ENCODE data around the gene CHST12. TPM values are rescaled to one million over a fixed set of nuclear protein-coding genes. Genes with fewer than 3 reads are reported as not detected.

CHST12 gene
- polyA plus RNA-seq, 2 donors = 6.3 to 6.8 TPM

DNA sequence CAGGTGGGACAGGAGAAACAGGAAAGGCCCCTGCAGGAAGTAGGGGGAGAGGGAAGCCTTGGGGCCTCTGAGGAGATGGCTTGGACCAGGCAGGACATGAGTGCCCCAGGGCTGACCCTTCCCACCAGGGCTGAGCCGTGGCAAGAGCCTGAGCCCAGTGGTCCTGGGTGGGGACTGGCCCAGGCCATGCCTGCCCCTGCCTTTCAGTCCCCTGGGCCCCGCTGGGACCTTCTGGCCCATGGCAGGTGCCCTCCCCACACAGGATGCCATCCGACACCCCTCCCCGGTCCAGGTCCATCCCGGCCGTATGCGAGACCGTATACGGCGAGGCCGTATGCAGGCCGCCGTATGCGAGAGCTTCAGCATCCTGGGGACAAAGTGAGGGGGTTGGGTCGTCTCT is 70.8 kb downstream of the CHST12 start:
- 76 to 85% methylated on average over 15 of the region's 15 CpGs for WGBS, 2 donors
- Histone ChIP-seq H3K27me3 (ENCODE audit: control insufficient read depth in 1 of 2, insufficient read depth in 2 of 2, low read length in 2 of 2) (no peaks in the 10 kb centered on the region), H3K36me3 (ENCODE audit: control insufficient read depth in 2 of 2, insufficient read depth in 2 of 2, low read length in 1 of 2) (no peaks in the 10 kb centered on the region), H3K27ac (ENCODE audit: low read depth in 2 of 2, low read length in 1 of 2) (no peak overlapping the region), H3K9me3 (ENCODE audit: control insufficient read depth in 2 of 2, insufficient read depth in 1 of 2, low read depth in 1 of 2, low read length in 1 of 2) (no peaks in the 10 kb centered on the region), H3K4me3 (ENCODE audit: low read depth in 1 of 2, low read length in 2 of 2) (no peak overlapping the region), H3K4me1 (ENCODE audit: control insufficient read depth in 2 of 2, insufficient read depth in 2 of 2, low read length in 1 of 2) (peaks cover 11 to 24% of the 10 kb centered on the region in 2 donors)

DNA sequence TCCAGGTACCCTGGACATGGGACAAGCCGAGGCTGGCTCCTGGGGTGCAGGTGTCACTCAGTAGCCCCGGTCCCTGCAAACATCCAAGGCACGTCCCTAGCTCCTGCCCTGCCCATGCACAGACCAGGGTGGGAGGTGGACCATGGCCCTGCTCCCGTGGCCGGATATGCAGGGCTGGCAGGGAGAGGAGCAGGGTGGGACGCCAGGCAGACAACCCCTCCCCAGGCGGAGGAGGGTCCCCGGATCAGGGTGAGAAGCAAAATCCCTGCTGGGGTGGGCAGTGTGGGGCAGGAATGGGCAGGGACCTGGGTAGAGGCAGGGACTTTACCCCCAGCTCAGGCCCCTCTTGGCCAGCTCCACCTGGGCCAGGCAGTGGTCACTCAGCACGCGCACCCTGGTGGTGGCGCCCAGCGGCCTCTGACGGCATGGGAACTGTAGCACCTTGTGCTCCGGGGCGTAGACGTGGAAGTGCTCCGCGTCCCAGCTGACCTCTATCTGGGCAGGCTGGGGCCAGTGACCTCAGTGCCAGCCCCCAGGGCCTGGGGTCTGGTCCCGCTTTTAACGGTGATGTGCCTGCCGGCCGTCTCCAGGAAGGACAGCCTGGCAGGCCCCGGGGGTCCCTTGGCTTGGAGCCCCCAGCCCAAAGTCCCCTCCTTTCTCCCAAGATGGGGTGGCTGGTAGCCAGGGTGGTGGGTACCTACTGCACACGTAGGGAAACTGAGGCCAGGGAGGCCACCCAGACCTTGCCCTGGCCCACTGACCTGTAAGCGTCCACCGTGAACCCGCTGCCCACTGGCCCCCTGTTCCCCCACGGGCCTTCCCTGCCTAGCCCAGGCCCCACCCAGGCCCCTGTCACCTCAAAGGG is 71.6 kb downstream of the CHST12 start:
- H3K27ac ChIP-seq (ENCODE audit: low read depth in 2 of 2, low read length in 1 of 2) = no peak overlapping the region
- H3K27me3 ChIP-seq (ENCODE audit: control insufficient read depth in 1 of 2, insufficient read depth in 2 of 2, low read length in 2 of 2) = no peaks in the 10 kb centered on the region
- no peak overlapping the region for H3K4me3 ChIP-seq (ENCODE audit: low read depth in 1 of 2, low read length in 2 of 2)
- 78 to 87% methylated on average over 26 to 28 of the region's 28 CpGs for WGBS, 2 donors
- no peaks in the 10 kb centered on the region for H3K36me3 ChIP-seq (ENCODE audit: control insufficient read depth in 2 of 2, insufficient read depth in 2 of 2, low read length in 1 of 2)
- H3K9me3 ChIP-seq (ENCODE audit: control insufficient read depth in 2 of 2, insufficient read depth in 1 of 2, low read depth in 1 of 2, low read length in 1 of 2) = no peaks in the 10 kb centered on the region
- H3K4me1 ChIP-seq (ENCODE audit: control insufficient read depth in 2 of 2, insufficient read depth in 2 of 2, low read length in 1 of 2) = peaks cover 11 to 24% of the 10 kb centered on the region in 2 donors

DNA sequence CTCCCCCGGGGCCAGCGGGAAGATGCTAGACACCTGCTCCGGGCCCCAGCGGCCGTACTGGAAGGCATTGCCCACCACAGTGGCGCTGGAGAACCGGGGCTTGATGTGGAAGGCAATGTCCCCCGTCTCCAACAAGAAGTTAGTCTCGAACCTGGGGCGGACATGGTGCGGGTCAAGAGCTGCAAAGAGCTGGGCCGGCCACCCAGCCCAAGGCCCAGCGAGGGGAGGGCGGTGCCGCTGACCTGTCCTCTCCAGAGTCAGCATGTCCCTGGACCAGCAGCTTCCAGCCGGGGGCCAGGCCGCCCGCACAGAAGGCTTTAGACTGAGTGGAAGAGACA is 72.2 kb downstream of the CHST12 start:
- no peak overlapping the region for H3K4me3 ChIP-seq (ENCODE audit: low read depth in 1 of 2, low read length in 2 of 2)
- no peaks in the 10 kb centered on the region for H3K36me3 ChIP-seq (ENCODE audit: control insufficient read depth in 2 of 2, insufficient read depth in 2 of 2, low read length in 1 of 2)
- 88 to 93% methylated on average over 14 to 18 of the region's 18 CpGs for WGBS, 2 donors
- H3K27ac ChIP-seq (ENCODE audit: low read depth in 2 of 2, low read length in 1 of 2) = no peak overlapping the region
- H3K9me3 ChIP-seq (ENCODE audit: control insufficient read depth in 2 of 2, insufficient read depth in 1 of 2, low read depth in 1 of 2, low read length in 1 of 2) = no peaks in the 10 kb centered on the region
- H3K27me3 ChIP-seq (ENCODE audit: control insufficient read depth in 1 of 2, insufficient read depth in 2 of 2, low read length in 2 of 2) = no peaks in the 10 kb centered on the region
- peaks cover 11 to 24% of the 10 kb centered on the region in 2 donors for H3K4me1 ChIP-seq (ENCODE audit: control insufficient read depth in 2 of 2, insufficient read depth in 2 of 2, low read length in 1 of 2)

DNA sequence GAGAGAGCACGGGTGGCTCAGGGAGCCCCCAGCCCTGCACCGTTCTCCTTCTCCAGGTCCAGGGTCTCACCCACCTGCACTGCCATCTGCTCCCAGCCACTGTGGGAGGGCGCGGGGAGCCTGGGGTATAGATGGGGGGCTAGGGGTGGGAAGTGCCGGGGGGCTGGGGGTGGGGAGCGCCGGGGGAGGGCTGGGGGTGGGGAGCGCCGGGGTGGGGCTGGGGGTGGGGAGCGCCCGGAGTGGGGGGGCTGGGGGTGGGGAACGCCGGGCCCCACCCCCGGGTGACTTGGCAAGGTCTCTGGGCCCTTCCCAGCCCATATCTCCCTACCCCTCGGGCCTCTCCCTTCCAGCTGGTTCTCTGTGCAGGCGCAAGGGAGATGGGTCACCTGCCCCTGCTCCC is 72.9 kb downstream of the CHST12 start, which contains the start of gene GRIFIN:
GRIFIN (minus strand) TSS at position 101 of the 400 bp plus-strand sequence; CDS start at position 86, 15 bp downstream.
- H3K36me3 ChIP-seq (ENCODE audit: control insufficient read depth in 2 of 2, insufficient read depth in 2 of 2, low read length in 1 of 2) = no peaks in the 10 kb centered on the region
- H3K9me3 ChIP-seq (ENCODE audit: control insufficient read depth in 2 of 2, insufficient read depth in 1 of 2, low read depth in 1 of 2, low read length in 1 of 2) = no peaks in the 10 kb centered on the region
- no peak within 1 kb of the TSS for H3K4me3 ChIP-seq (ENCODE audit: low read depth in 1 of 2, low read length in 2 of 2)
- H3K27me3 ChIP-seq (ENCODE audit: control insufficient read depth in 1 of 2, insufficient read depth in 2 of 2, low read length in 2 of 2) = no peaks in the 10 kb centered on the region
- no peak within 1 kb of the TSS for H3K27ac ChIP-seq (ENCODE audit: low read depth in 2 of 2, low read length in 1 of 2)
- 59 to 76% methylated on average over 7 to 14 of the region's 16 CpGs for WGBS, 2 donors
- H3K4me1 ChIP-seq (ENCODE audit: control insufficient read depth in 2 of 2, insufficient read depth in 2 of 2, low read length in 1 of 2) = peaks cover 9 to 17% of the 10 kb centered on the region in 2 donors

DNA sequence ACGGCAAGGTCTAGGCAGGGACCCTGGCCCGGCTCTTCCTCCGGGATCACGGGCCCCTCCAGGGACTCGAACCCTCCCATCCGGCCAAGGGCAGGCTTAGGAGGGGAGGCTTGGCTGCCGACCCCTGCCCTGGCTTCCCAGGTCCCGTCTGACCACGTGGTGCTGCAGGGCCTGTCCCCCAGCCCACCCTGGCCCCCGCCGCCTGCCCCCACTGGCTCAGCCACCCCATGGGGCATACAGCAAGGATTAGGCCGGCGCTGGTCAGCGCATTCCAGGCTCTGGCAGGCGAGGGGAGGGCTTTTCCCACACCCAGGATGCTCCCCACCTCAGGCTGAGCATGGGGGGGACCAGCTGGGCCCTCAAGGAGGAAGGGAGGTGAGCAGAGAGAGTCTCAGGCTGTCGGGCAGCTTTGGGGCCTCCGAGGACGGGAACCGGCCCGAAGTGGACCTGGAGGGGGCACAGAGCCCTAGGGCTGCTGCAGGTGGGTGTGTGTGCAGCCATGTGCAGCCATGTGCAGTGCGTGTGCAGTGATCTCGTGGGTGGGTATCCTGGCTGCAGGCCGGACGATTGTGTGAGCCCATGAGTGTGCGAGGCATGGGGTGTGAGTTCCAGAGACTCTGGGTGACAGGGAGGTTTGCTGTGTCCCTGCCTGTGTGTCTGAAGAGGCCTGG is 73.5 kb downstream of the CHST12 start:
- 76 to 81% methylated on average over 25 of the region's 25 CpGs for WGBS, 2 donors
- Histone ChIP-seq H3K27me3 (ENCODE audit: control insufficient read depth in 1 of 2, insufficient read depth in 2 of 2, low read length in 2 of 2) (no peaks in the 10 kb centered on the region), H3K4me3 (ENCODE audit: low read depth in 1 of 2, low read length in 2 of 2) (no peak overlapping the region)

DNA sequence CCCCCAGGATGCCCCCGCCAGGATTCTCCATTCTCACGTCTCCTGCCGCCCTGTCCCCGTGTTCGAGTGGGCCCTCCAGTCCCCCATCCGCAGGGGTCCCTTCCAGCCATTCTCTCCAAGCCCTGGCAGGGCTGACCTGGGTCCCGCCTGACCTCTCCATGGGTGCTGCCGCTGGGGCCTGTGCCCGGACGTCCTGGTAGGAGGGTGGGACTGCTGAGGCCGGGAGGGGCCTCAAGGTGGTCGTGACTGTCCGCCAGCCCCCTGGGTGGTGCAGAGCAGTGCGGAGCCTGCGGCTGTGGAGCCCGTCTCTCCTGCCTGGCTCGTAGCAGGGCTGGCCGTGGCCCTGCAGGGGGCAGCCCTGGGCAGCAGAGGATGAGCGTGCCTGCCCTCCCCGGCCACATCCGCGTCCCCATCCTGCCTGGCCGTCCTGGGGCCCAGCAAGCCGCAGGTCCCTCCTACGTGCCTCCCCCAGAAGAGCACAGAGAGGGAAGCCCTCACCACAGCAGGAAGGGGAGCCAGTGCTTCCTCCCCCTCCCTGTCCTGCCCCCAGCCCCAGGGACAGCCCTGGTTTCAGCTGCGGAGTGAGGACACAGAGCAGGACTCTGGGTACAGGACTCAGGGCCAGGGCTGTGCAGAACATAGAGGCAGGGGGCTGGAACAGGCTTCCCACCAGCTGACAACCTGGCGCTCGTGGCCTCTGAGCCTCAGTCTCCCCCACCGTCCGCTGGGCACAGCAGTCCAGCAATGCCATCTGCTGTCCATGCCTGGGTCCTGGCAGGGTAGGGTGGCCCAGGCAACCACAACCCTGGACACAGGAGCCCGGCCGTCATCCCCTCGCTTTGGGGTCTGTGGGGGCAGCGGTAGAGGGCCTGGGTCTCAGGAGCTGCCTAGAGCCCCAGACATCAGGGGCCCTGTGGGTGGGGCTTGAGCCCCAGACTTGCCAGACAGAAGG is 74.3 kb downstream of the CHST12 start:
- Histone ChIP-seq H3K9me3 (ENCODE audit: control insufficient read depth in 2 of 2, insufficient read depth in 1 of 2, low read depth in 1 of 2, low read length in 1 of 2) (peaks cover 0 to 3% of the 10 kb centered on the region in 2 donors), H3K36me3 (ENCODE audit: control insufficient read depth in 2 of 2, insufficient read depth in 2 of 2, low read length in 1 of 2) (no peaks in the 10 kb centered on the region), H3K4me3 (ENCODE audit: low read depth in 1 of 2, low read length in 2 of 2) (no peak overlapping the region), H3K4me1 (ENCODE audit: control insufficient read depth in 2 of 2, insufficient read depth in 2 of 2, low read length in 1 of 2) (peaks cover 6 to 13% of the 10 kb centered on the region in 2 donors), H3K27me3 (ENCODE audit: control insufficient read depth in 1 of 2, insufficient read depth in 2 of 2, low read length in 2 of 2) (no peaks in the 10 kb centered on the region), H3K27ac (ENCODE audit: low read depth in 2 of 2, low read length in 1 of 2) (no peak overlapping the region)
- WGBS, 2 donors = 36 to 37% methylated on average over 33 to 34 of the region's 34 CpGs

More for the DNA sequence above, 73.5 kb downstream of the CHST12 start:
- no peaks in the 10 kb centered on the region for H3K36me3 ChIP-seq (ENCODE audit: control insufficient read depth in 2 of 2, insufficient read depth in 2 of 2, low read length in 1 of 2)
- no peak overlapping the region for H3K27ac ChIP-seq (ENCODE audit: low read depth in 2 of 2, low read length in 1 of 2)
- H3K9me3 ChIP-seq (ENCODE audit: control insufficient read depth in 2 of 2, insufficient read depth in 1 of 2, low read depth in 1 of 2, low read length in 1 of 2) = no peaks in the 10 kb centered on the region
- H3K4me1 ChIP-seq (ENCODE audit: control insufficient read depth in 2 of 2, insufficient read depth in 2 of 2, low read length in 1 of 2) = peaks cover 6 to 13% of the 10 kb centered on the region in 2 donors

DNA sequence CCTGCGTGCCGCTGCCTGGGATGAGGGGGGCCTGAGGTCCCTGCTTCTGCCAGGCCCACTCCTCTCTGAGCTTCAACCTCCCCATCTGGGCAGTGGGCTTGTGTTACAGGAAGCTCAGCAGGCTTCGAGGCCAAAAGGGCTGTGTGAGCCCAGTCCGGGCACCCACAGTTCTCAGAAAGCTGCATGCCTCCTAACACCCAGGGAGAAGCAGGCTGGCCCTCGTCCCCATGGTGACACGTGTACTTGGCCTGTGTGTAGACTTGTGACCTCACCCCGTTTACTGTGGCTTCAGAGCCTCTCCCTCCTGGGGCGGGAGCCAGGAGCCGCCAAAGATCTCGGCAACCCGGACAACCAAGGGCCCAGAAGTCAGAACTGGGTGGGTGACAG is 75.0 kb downstream of the CHST12 start:
- Histone ChIP-seq H3K4me1 (ENCODE audit: control insufficient read depth in 2 of 2, insufficient read depth in 2 of 2, low read length in 1 of 2) (peaks cover 6 to 13% of the 10 kb centered on the region in 2 donors), H3K9me3 (ENCODE audit: control insufficient read depth in 2 of 2, insufficient read depth in 1 of 2, low read depth in 1 of 2, low read length in 1 of 2) (peaks cover 0 to 9% of the 10 kb centered on the region in 2 donors), H3K36me3 (ENCODE audit: control insufficient read depth in 2 of 2, insufficient read depth in 2 of 2, low read length in 1 of 2) (no peaks in the 10 kb centered on the region), H3K27ac (ENCODE audit: low read depth in 2 of 2, low read length in 1 of 2) (no peak overlapping the region), H3K4me3 (ENCODE audit: low read depth in 1 of 2, low read length in 2 of 2) (no peak overlapping the region), H3K27me3 (ENCODE audit: control insufficient read depth in 1 of 2, insufficient read depth in 2 of 2, low read length in 2 of 2) (no peaks in the 10 kb centered on the region)
- WGBS, 2 donors = 28 to 39% methylated on average over 10 to 11 of the region's 11 CpGs

DNA sequence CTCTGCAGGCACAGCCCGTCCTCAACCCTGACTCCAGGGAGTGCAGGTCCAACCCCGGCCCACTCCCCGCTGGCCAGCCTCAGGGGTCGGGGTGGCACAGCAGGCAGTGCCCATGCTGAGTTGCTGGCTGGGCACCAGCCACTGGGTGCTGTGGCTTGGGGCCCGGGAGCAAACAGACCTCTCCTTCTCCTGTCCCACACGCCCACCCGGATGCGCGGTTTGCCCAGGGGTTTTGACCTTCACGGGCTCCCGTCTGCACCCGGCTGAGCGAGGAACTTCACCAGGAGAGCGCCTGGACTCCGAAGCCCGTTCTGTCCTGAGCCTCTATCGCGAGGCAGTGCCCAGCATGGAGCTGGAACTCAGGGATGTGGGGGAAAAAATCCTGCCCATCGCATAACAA is 75.4 kb downstream of the CHST12 start:
- no peak overlapping the region for H3K27ac ChIP-seq (ENCODE audit: low read depth in 2 of 2, low read length in 1 of 2)
- H3K4me3 ChIP-seq (ENCODE audit: low read depth in 1 of 2, low read length in 2 of 2) = no peak overlapping the region
- no peaks in the 10 kb centered on the region for H3K36me3 ChIP-seq (ENCODE audit: control insufficient read depth in 2 of 2, insufficient read depth in 2 of 2, low read length in 1 of 2)
- peaks cover 0 to 9% of the 10 kb centered on the region in 2 donors for H3K9me3 ChIP-seq (ENCODE audit: control insufficient read depth in 2 of 2, insufficient read depth in 1 of 2, low read depth in 1 of 2, low read length in 1 of 2)
- 48 to 63% methylated on average over 18 to 19 of the region's 19 CpGs for WGBS, 2 donors
- peaks cover 6 to 13% of the 10 kb centered on the region in 2 donors for H3K4me1 ChIP-seq (ENCODE audit: control insufficient read depth in 2 of 2, insufficient read depth in 2 of 2, low read length in 1 of 2)
- no peaks in the 10 kb centered on the region for H3K27me3 ChIP-seq (ENCODE audit: control insufficient read depth in 1 of 2, insufficient read depth in 2 of 2, low read length in 2 of 2)
